ENCODE measurements around the gene NUP42.

The NUP42 gene

DNA sequence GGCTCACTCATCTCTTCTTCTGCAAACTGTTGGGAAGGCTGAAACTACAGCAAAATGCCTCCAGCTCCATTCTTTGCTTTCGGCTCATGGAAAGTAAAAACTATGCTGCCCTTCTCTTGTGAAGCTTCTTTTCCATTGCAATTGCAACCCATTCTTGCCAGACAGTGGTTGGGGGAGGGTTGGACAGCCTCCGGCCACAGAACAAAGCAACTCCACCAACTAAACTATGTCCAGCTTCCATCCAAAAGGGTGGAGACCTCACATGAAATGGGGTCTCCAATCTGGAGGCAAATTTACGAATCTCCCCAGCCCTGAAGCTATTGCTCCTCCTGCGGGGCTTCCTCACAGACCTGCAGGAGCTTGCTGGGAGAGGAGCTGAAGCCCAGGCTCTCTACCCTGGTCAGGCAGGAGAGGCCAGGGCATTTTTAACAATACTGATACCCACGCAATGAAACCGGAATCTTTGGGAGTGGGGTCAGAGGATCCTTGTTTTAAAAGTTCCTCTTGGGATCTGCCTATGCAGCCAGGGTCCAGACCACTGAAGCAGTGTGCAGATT lies 65.3 kb downstream of the NUP42 start:
- H3K4me3 ChIP-seq (ENCODE audit: low read depth, low read length), result peak overlapping the region; percentile 22
- DNase-seq (ENCODE audit: low read depth), result no peak
- in situ Hi-C loops (cut with HindIII; ENCODE audit: low sequenced_read_pairs), result no loop called here
- TF ChIP-seq CTCF (IDR thresholded peaks at IDR 0.05; ENCODE audit: low read depth, low read length, missing control alignments), result no peak

GRCh38 chr7:23247603-23248335 lies 65.9 kb downstream of the NUP42 start:
- in situ Hi-C loops (cut with HindIII; ENCODE audit: low sequenced_read_pairs), result no loop called here
- TF ChIP-seq CTCF (IDR thresholded peaks at IDR 0.05; ENCODE audit: low read depth, low read length, missing control alignments), result no peak
- DNase-seq (ENCODE audit: low read depth), result no peak
- peak overlapping the region; percentile 22 for H3K4me3 ChIP-seq (ENCODE audit: low read depth, low read length)

- in situ Hi-C loops (cut with HindIII; ENCODE audit: low sequenced_read_pairs), result no loop called here
- no peak for TF ChIP-seq CTCF (IDR thresholded peaks at IDR 0.05; ENCODE audit: low read depth, low read length, missing control alignments)
- no peak overlapping the region for H3K4me3 ChIP-seq (ENCODE audit: low read depth, low read length)
- no peak for DNase-seq (ENCODE audit: low read depth)
Observed at GRCh38 chr7:23249486-23249885, 67.6 kb downstream of the NUP42 start.
